GM12864 (cell line): ENCODE data around the gene BTBD8.
"Not testable (repeated sequence)": the region's sequence is repeated elsewhere in the genome, so short reads cannot be mapped to it uniquely, and the experiment has no call there.

Experiments
- DNase-seq: peaks from one replicate; pipeline ENCODE4 v3.0.0-alpha.2; 2011; ENCODE audit warnings: low read depth
- H3K4me3 ChIP-seq: 2 replicates; pipeline ENCODE4 v1.5.1; 2011; ENCODE audit warnings: mild to moderate bottlenecking, low read depth, low read length, control low read depth
- CTCF ChIP-seq: IDR thresholded peaks from 2 replicates; pipeline ENCODE4 v1.5.1; 2011; ENCODE audit warnings: low read depth, mild to moderate bottlenecking, moderate library complexity, low read length, control low read depth, inconsistent platforms; ENCODE audit errors: missing control alignments

Gene BTBD8

GRCh38 chr1:92043621-92044020 is 36.5 kb upstream of the BTBD8 start:
- no peak for DNase-seq
- TF ChIP-seq CTCF, result no peak
- H3K4me3 ChIP-seq, result no peak overlapping the region

GRCh38 chr1:92045766-92046495 is 34.2 kb upstream of the BTBD8 start:
- no peak overlapping the region for H3K4me3 ChIP-seq
- no peak for TF ChIP-seq CTCF
- DNase-seq, result no peak

DNA sequence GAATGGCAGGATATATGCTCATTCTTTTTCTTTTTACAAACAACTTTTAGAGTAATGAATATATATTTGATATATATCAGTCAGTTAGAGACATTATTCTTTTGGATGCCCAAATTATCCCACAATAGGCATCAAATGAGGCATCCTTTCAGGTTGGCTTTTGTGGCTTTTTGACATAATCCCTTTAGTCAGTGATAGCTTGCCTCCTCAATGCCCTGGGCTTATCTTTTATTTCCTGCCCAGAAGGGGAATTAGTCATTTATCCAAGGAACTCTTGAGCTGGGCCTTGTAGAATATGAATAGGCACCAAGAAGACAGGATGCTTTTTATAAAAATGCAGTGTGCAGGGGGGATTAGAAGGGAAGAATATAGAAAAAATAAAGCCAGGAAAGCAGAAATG is 28.2 kb upstream of the BTBD8 start:
- H3K4me3 ChIP-seq, result no peak overlapping the region
- no peak for DNase-seq
- TF ChIP-seq CTCF, result no peak

- no peak for DNase-seq
- H3K4me3 ChIP-seq, result no peak overlapping the region
- TF ChIP-seq CTCF, result no peak
Measured at GRCh38 chr1:92065042-92065441, 15.1 kb upstream of the BTBD8 start.

GRCh38 chr1:92066321-92066720 is 13.8 kb upstream of the BTBD8 start:
- H3K4me3 ChIP-seq, result no peak overlapping the region
- no peak for TF ChIP-seq CTCF
- DNase-seq, result no peak

DNA sequence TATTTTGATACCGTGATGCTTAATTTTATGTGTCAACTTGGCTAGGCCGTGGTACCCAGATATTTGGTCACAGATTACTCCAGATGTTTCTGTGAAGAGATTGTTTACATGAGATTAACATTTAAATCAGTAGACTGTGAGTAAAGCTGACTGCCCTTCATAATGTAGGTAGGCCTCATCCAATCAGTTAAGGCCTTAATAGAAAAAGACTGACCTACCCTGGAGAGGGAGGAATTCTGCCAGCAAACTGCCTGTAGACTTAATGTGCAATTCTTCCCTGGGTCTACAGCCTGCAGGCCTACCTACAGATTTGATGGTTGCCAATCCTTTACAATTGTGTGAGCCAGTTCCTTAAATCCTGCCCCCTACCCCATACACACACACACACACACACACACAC is 9.3 kb upstream of the BTBD8 start:
- no peak overlapping the region for H3K4me3 ChIP-seq

GRCh38 chr1:92074446-92074845 is 5.7 kb upstream of the BTBD8 start:
- not testable (repeated sequence) for DNase-seq, H3K4me3 ChIP-seq

More for the DNA sequence above, 9.3 kb upstream of the BTBD8 start:
- DNase-seq, result no peak
- TF ChIP-seq CTCF, result no peak
